GM10266 (cell line): ENCODE measurements around the gene CNTNAP1.

Experiments used
- DNase-seq: peaks from one replicate; pipeline ENCODE4 v3.0.0; 2012; ENCODE audit errors: extremely low spot score
- TF ChIP-seq, protein P1 (sequence below): IDR thresholded peaks from 2 replicates; pipeline ENCODE4 v1.5.1; 2012; ENCODE audit warnings: mild to moderate bottlenecking, low read depth; ENCODE audit not compliant: control insufficient read depth, insufficient read depth; ENCODE audit errors: missing control alignments

The CNTNAP1 gene

DNA sequence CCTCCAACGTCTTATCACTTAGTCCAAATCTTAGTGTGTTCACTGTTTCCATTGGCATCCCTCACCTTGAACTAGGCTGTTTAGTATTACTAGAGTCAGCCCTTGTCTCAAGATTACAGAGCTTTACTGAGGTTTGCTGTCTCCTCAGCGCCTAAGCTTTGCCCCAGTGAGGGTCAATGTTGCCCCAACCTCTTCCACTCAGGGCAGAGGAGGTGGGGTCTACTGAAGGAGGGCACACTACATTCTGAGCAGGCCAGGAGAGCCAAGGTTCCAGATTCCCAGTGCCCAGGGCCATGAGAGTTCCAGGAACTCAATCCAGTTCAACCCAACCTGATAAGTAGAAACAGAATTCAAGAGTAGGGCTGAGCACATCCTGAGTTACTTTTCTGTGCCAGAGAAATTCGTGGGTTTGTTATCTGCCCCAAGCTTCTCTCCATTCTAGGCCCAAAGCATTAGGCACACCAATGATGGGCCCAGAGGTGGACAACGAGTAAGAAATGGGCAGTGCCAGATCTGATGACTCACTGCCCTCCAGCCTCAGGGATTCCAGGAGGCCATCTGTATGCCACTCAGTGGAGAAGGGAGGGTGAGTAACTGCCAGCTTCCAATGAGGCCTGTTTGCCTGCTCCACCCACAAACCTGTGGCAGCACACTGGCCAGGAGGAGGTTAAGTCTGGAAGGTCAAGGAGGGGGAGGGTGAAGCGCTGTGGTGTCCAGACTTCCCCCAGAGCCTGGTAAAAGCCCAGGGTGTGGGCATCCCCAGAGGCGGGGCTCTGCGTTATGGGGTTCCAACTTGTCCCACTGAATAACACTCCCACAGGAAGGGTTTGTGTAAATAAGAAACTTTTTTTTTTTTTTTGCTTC, 15.0 kb upstream of the CNTNAP1 start:
- no peak for DNase-seq
- TF ChIP-seq, protein P1, sequence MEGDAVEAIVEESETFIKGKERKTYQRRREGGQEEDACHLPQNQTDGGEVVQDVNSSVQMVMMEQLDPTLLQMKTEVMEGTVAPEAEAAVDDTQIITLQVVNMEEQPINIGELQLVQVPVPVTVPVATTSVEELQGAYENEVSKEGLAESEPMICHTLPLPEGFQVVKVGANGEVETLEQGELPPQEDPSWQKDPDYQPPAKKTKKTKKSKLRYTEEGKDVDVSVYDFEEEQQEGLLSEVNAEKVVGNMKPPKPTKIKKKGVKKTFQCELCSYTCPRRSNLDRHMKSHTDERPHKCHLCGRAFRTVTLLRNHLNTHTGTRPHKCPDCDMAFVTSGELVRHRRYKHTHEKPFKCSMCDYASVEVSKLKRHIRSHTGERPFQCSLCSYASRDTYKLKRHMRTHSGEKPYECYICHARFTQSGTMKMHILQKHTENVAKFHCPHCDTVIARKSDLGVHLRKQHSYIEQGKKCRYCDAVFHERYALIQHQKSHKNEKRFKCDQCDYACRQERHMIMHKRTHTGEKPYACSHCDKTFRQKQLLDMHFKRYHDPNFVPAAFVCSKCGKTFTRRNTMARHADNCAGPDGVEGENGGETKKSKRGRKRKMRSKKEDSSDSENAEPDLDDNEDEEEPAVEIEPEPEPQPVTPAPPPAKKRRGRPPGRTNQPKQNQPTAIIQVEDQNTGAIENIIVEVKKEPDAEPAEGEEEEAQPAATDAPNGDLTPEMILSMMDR = no peak

DNA sequence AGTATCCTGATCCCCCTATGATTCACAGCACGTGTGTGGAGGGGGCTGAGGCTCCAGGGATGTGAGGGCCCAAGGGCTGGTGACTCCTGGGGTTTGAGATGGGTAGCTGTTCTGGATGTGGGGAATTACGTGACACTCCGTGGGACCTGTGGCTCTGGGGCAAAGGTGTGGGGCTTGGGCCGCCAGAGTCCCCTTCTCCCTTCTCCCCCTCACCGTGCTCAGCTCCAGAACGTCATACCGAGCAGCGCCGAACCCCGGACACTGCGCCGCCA, 12.7 kb upstream of the CNTNAP1 start:
- TF ChIP-seq, protein P1 = no peak

DNA sequence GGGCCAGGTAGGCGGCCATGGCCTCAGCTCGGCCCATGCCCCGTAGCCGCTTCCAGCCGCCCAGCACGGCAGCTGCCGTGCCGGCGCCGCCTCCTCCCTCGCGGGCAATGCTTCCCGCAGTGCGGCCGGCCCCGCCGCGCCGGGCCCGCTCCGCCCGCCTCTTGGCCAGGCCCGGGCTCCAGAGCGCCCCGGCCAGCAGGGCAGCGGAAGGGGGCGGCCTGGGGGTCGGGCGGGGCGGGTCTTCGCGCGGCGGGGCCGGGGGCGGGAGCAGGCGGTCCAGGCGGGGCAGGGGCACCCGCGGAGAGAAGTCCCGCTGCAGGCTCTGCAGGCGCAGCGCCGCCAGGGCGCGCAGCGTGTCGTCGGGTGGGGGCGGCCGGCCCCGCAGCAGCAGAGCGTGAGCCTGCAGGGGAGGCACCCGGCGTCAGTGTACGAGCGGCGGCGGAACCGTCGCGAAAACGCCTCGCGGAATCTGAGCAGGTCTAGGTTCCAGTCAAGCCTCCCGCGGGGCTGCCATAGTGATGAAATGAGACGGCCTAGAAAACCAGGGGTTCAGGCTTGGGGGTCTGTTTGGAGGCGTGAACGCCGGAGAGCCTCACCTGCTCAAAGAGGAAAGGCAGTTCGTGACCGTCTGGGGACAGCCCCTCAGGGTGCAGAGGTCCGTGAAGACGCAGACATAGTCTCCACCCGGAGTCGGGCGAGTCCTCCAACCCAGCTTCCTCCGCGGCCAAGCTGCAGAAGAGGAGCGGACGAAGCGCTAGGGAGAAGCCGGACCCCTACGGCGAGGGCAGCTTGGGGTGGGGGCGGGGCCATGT, 12.1 kb upstream of the CNTNAP1 start:
- TF ChIP-seq, protein P1 = peak; percentile 16
- DNase-seq = peak; percentile 77

More for the DNA sequence above, 12.7 kb upstream of the CNTNAP1 start:
- no peak for DNase-seq

DNA sequence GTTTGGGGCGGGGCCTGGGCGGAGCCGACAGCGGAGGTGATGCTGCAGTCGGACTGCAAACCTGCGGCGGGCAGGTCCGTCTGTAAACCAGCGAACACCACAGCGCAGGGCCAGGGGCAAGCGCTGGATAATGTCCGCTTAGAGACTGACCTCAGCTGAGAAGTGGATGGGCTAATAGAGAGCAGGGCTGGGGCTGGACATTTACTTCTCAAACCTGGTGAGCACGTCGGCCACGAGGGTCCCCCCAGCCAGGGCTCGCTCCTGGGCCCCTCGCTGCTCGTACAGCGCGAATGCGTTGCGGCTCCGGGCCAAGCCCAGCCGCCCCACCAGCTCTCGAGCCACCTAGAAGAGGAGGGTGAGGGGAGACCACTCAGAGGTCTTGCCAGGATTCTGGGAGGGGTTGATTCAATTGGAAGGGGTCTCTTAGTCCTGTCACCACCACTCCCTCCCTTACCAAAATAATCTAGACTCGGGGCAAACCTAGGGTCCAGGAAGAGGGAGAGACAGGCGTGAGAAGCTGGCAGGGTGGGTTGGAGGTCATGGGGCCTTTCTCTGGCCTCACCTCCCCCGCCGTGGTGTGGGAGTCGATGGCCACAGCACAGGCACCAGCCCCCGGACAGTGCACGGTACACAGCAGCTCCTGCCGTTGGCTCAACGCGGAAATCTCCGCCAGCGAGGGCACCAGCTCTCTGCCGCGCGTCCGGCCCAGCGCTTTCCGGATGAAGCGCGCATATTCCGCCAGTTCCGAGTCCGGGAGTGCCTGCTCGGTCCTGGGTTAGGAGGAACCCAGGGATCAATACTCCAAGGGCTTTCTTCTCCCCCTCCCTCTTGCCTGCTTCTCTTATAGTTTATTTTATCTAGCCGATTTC, 11.3 kb upstream of the CNTNAP1 start:
- no peak for DNase-seq
- TF ChIP-seq, protein P1 = no peak

DNA sequence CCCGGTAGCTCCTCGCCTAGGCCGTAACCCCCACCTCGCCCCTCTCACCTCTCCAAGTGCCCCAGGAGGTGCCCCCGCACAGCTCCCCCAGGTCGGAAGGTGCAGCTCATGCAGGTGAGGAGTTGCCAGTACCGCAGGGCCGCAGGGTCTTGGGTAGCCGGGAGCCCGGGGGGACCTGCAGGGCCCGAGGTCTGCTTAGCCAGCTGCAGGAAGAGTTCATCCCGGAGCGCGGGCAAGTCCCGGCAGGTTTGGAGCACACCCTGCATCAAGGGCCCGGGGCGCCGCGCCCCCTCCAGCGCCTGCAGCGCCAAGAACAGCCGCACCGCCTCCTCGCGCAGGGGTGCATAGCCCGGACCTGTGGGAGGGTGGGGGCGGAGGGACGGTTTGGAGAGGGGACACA, 10.3 kb upstream of the CNTNAP1 start:
- no peak for DNase-seq
- TF ChIP-seq, protein P1 = no peak

DNA sequence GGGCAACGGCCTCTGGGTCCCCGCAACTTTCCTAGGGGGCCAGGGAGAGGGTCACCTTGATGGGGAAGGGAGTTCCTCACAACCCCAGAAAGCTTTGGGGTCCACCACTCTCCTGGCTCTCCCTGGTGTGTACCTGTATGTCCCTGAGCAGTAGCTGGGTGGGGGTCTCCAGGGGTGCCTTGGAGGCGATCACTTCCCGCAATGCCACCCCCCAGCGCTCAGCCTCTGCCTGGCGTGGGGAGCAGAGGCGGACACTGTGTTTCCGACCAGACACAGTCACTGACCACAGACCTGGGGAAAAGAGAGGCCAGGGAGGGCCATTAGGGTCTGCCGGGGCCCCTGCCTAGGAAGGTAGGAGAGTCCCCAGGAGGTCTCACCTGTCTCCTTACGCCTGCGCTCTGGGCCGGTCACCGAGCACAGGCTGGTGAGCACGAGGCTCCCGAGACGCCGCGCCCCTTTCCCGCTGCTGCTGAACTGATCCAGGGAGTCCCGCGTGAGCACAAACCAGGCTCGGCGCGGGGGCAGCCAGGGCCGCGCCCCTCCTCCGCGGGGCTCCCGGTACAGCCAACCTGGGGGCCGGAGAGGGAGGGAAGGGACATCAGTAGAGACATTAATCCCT, 9.0 kb upstream of the CNTNAP1 start:
- TF ChIP-seq, protein P1 = no peak
- no peak for DNase-seq
